PC-9 (cell line): ENCODE results near the gene CUL9. TPM values are rescaled to one million over a fixed set of nuclear protein-coding genes. Genes with fewer than 3 reads are reported as not detected.

Source experiments
- BruUV-seq: library from RNA; stranded (reverse); fragments of 400-500 nt; replicated peaks from 2 replicates; lab custom pipeline; 2021; lab: Mats Ljungman, UMichigan
- CTCF ChIA-PET: fragments of 300-600 bp; sonication (Branson Sonifier 250); formaldehyde crosslinking; loops from one replicate; lab custom pipeline; 2022; ENCODE audit warnings: antibody characterized with exemption; lab: Charles Lee
- POLR2A ChIA-PET: fragments of 300-600 bp; sonication (Branson Sonifier 250); formaldehyde crosslinking; loops from one replicate; lab custom pipeline; 2022; ENCODE audit warnings: antibody characterized with exemption; ENCODE audit not compliant: unreplicated experiment; lab: Charles Lee
- DNase-seq, 2 experiments: peaks; one replicate each; pipeline versions ENCODE4 v3.0.0 to v3.0.0-alpha.2; 2015 to 2022; ENCODE audit warnings: mixed read lengths in 1 of 2
- H2AFZ ChIP-seq: fragments of 200-600 bp; sonication (generic); 2 replicates; pipeline ENCODE4 v1.8.1; 2017; ENCODE audit warnings: antibody characterized with exemption
- H3F3A ChIP-seq: fragments of 200-600 bp; sonication (generic); 2 replicates; pipeline ENCODE4 v1.8.1; 2017; ENCODE audit warnings: antibody characterized with exemption, mild to moderate bottlenecking, low read depth; ENCODE audit not compliant: insufficient read depth
- H3K27ac ChIP-seq: fragments of 200-600 bp; sonication (generic); 2 replicates; pipeline ENCODE4 v1.6.1; 2016; ENCODE audit warnings: mixed run types
- H3K27me3 ChIP-seq: fragments of 200-600 bp; sonication (generic); 2 replicates; pipeline ENCODE4 v1.6.1; 2016; ENCODE audit warnings: low read depth, mixed run types; ENCODE audit not compliant: insufficient read depth
- H3K36me3 ChIP-seq: fragments of 200-600 bp; sonication (generic); 2 replicates; pipeline ENCODE4 v1.6.1; 2016; ENCODE audit warnings: low read depth, mixed run types
- H3K4me1 ChIP-seq: fragments of 200-600 bp; sonication (generic); replicated peaks from 2 replicates; pipeline ENCODE4 v1.6.1; 2016; ENCODE audit warnings: mixed run types; ENCODE audit not compliant: insufficient read depth
- H3K4me2 ChIP-seq: fragments of 200-600 bp; sonication (generic); 2 replicates; pipeline ENCODE4 v1.6.1; 2017; ENCODE audit warnings: mixed run types
- H3K4me3 ChIP-seq: fragments of 200-600 bp; sonication (generic); 2 replicates; pipeline ENCODE4 v1.6.1; 2016; ENCODE audit warnings: mixed run types
- H3K79me2 ChIP-seq: fragments of 200-600 bp; sonication (generic); 2 replicates; pipeline ENCODE4 v1.6.1; 2017; ENCODE audit warnings: low read depth, mixed run types
- H3K9me2 ChIP-seq: fragments of 200-600 bp; sonication (generic); 2 replicates; pipeline ENCODE4 v1.8.1; 2017; ENCODE audit warnings: mild to moderate bottlenecking; ENCODE audit not compliant: insufficient read depth
- H3K9me3 ChIP-seq: fragments of 200-600 bp; sonication (generic); 2 replicates; pipeline ENCODE4 v1.8.1; 2016; ENCODE audit warnings: low read depth; ENCODE audit not compliant: insufficient read depth
- H4K20me1 ChIP-seq: fragments of 200-600 bp; sonication (generic); 2 replicates; pipeline ENCODE4 v1.8.1; 2017; ENCODE audit not compliant: insufficient read depth
- EZH2 ChIP-seq: fragments of 200-600 bp; sonication (generic); IDR thresholded peaks from 2 replicates; pipeline ENCODE4 v1.8.0; 2017; ENCODE audit warnings: antibody characterized with exemption, low read depth
- intact Hi-C: fragments of 100-400 bp; cut with micrococcal nuclease; formaldehyde crosslinking; loops from one replicate; pipeline ENCODE4 v1.10.0; 2022; ENCODE audit not compliant: unreplicated experiment
- total RNA-seq: library from RNA; stranded (reverse); gene quantifications from 2 replicates; pipeline ENCODE4 v1.2.3, GENCODE V29; 2021
- TF ChIP-seq, protein P1 (sequence below): fragments of 200-600 bp; sonication (generic); conservative IDR thresholded peaks from 2 replicates; pipeline ENCODE4 v1.6.1; 2017; ENCODE audit warnings: mixed run types, antibody characterized with exemption, mild to moderate bottlenecking, moderate library complexity

The CUL9 gene
- total RNA-seq, 1 experiment from 2014 or later: 52.8 TPM

DNA sequence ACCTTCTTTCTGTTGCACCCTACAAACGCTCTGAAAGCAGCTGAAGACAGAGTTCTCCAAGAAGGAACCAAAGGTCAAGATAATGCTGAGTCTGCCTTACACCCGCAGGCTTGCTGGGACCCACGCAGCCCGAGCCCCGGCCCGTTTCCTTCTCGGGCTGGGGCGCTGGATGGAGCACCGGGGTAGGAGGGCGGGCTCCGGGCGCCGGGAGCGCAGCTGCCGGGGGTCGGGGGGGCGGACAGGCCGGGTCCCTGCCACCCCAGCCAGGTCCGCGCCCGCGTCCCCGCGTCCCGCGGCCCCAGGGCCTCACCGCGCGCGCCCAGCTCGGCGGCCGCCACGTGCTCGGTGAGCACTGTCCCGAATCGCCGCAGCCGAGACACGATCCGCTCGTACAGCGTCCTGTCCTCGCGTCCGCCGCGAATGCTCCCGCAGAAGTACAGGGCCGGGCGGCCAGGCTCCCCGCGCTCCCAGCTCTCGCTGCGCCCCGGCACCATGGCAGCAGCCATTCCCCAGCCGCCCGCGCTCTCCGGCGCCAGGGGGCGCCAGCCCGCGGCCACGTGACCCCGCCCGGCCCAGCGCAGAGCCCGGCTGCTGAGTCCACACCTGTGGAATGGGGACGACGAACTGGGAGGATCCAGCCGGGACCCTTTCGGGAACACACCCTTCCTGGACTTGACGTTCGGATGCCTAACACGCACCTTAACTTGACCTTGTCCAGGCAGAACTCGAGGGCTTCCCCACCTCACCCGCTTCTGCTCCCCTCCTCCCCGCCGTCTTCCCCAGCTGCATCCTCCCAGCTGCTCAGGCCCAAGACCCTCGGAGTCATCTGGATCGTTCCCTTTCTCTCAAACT, 47.2 kb downstream of the CUL9 start, which contains the start of gene DNPH1:
DNPH1 (minus strand) TSS at position 531 of the 852 bp plus-strand sequence; CDS start at position 506, 25 bp downstream.
- intact Hi-C loops: no loop called here

DNA sequence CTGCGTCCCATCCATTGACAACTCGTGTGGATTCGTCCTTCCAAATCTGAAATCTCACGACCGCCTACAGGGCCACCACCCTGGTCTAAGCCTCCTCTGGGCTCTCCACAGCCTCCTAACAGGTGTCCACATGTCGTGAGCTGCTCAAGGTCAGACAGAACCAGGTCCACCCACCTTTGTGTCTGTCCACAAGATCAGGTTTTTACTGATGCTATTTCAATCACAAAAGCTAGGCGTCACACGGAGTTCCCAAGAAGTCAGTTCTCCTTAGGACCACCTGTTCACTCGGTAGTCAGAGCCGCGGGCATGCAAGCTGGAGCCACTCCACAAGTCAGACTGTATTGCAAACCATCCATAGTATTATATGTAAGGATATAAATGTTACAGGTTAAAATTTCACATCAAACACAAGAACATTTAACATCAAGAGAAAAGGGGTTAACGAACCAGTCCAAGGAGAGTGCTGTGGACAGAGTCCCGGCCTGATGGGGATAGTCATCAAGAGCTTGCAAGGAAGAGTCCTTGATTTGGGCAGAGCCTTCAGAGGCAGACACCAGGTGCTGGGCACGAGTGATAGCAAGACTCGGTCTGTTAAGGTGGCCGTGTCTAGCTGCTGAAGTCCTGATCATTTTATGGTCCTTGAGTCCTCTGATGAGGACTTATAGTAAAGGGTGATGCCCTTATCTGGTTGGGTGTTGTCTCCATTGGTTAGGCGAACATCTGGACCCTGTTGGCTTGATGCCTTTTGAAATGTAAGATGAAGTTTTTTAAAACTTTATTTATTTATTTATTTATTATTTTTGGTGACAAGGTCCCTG, 48.0 kb downstream of the CUL9 start:
- intact Hi-C loops: no loop called here
- POLR2A ChIA-PET: no interaction called here
- Histone ChIP-seq H2AFZ (peak overlapping the region; percentile 95; the same call in 1 of the 2 replicates), H3K79me2 (no peaks in the 10 kb centered on the region), H3F3A (no peaks in the 10 kb centered on the region; the same call in 1 of the 2 replicates), H3K27me3 (no peaks in the 10 kb centered on the region), H3K27ac (no peak overlapping the region), H3K4me1 (0 out of 2 replicates have a peak, but pooled peaks cover 9% of the 10 kb centered on the region), H3K4me3 (no peak overlapping the region; the same call in 1 of the 2 replicates), H3K36me3 (no peaks in the 10 kb centered on the region), H3K9me2 (no peaks in the 10 kb centered on the region), H3K9me3 (no peaks in the 10 kb centered on the region), H4K20me1 (no peaks in the 10 kb centered on the region), H3K4me2 (peak overlapping the region; percentile 86)
- CTCF ChIA-PET: interaction anchor here (0.6 kb wide), 3 partner anchors 20 to 140 kb away, joined by 3 to 20 read pairs (median 3); partner anchors contain the start of gene ZNF318
- no peak for DNase-seq
- TF ChIP-seq, protein P1, sequence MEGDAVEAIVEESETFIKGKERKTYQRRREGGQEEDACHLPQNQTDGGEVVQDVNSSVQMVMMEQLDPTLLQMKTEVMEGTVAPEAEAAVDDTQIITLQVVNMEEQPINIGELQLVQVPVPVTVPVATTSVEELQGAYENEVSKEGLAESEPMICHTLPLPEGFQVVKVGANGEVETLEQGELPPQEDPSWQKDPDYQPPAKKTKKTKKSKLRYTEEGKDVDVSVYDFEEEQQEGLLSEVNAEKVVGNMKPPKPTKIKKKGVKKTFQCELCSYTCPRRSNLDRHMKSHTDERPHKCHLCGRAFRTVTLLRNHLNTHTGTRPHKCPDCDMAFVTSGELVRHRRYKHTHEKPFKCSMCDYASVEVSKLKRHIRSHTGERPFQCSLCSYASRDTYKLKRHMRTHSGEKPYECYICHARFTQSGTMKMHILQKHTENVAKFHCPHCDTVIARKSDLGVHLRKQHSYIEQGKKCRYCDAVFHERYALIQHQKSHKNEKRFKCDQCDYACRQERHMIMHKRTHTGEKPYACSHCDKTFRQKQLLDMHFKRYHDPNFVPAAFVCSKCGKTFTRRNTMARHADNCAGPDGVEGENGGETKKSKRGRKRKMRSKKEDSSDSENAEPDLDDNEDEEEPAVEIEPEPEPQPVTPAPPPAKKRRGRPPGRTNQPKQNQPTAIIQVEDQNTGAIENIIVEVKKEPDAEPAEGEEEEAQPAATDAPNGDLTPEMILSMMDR: no peak
- TF ChIP-seq EZH2: no peak
- no TSS peak for BruUV-seq

More for the DNA sequence above, 47.2 kb downstream of the CUL9 start, which contains the start of gene DNPH1:
- no peaks in the 10 kb centered on the region for H3K79me2 ChIP-seq
- H3K4me2 ChIP-seq: peak within 1 kb of the TSS; percentile 86
- DNase-seq: peak; percentile 50 to 81
- H4K20me1 ChIP-seq: no peaks in the 10 kb centered on the region
- BruUV-seq: no TSS peak
- H2AFZ ChIP-seq: peak within 1 kb of the TSS; percentile 95
- H3K9me3 ChIP-seq: no peaks in the 10 kb centered on the region
- ChIA-PET POLR2A (interaction anchor here (0.6 kb wide), 1 partner anchor 18 kb away, joined by 3 read pairs; no protein-coding TSS in a partner anchor), CTCF (interaction anchor here (0.6 kb wide), 3 partner anchors 51 to 720 kb away, joined by 3 to 5 read pairs (median 3); no protein-coding TSS in a partner anchor)
- H3K27ac ChIP-seq: no peak within 1 kb of the TSS
- TF ChIP-seq, protein P1: peak; percentile 79
- TF ChIP-seq EZH2: no peak
- peak within 1 kb of the TSS; percentile 86 for H3K4me3 ChIP-seq
- H3K27me3 ChIP-seq: no peaks in the 10 kb centered on the region
- H3F3A ChIP-seq: no peaks in the 10 kb centered on the region; the same call in 1 of the 2 replicates
- no peaks in the 10 kb centered on the region for H3K36me3 ChIP-seq
- H3K4me1 ChIP-seq: 0 out of 2 replicates have a peak, but pooled peaks cover 9% of the 10 kb centered on the region
- no peaks in the 10 kb centered on the region for H3K9me2 ChIP-seq

DNA sequence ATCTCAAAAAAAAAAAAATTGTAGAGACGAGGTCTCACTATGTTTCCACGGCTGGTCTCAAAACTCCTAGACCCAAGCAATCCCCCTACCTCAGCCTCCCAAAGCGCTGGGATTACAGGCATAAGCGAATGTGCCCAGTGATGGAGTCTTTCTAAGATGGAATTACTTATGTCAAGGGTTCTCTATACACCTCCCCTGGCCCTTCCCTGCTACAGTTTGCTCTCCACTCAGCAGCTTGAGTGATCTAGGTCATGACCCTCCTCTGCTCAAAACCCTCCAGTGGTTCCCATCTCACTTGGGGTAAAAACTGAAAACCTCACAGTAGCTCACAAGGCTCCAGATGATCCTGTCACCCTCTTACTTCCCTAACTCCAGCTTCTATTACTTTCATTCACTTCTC, 49.1 kb downstream of the CUL9 start:
- Histone ChIP-seq H3K9me3 (no peaks in the 10 kb centered on the region), H3K4me1 (0 out of 2 replicates have a peak, but pooled peaks cover 9% of the 10 kb centered on the region), H4K20me1 (no peaks in the 10 kb centered on the region), H3K4me2 (no peak overlapping the region), H3K27me3 (no peaks in the 10 kb centered on the region), H2AFZ (no peak overlapping the region; the same call in 1 of the 2 replicates), H3K79me2 (no peaks in the 10 kb centered on the region), H3F3A (no peaks in the 10 kb centered on the region), H3K4me3 (no peak overlapping the region), H3K36me3 (no peaks in the 10 kb centered on the region), H3K27ac (no peak overlapping the region), H3K9me2 (no peaks in the 10 kb centered on the region)
- POLR2A ChIA-PET: no interaction called here
- no TSS peak for BruUV-seq
- DNase-seq: no peak
- intact Hi-C loops: no loop called here
- CTCF ChIA-PET: interaction anchor here (0.6 kb wide), 1 partner anchor 321 kb away, joined by 9 read pairs; no protein-coding TSS in a partner anchor
- TF ChIP-seq, protein P1: no peak
- TF ChIP-seq EZH2: no peak
